ENCODE results near the gene EPYC.

EPYC gene

GRCh38 chr12:91009319-91009950 lies 4.7 kb upstream of the EPYC start:
- TF ChIP-seq CTCF (conservative IDR thresholded peaks at IDR 0.05; ENCODE audit: low read depth, low read length) = no peak
- no peak for DNase-seq (ENCODE audit: low read depth)
- no peak overlapping the region for H3K4me3 ChIP-seq (ENCODE audit: low read length)

GRCh38 chr12:91007531-91008290 lies 2.9 kb upstream of the EPYC start:
- DNase-seq (ENCODE audit: low read depth) = no peak
- TF ChIP-seq CTCF (conservative IDR thresholded peaks at IDR 0.05; ENCODE audit: low read depth, low read length) = no peak
- H3K4me3 ChIP-seq (ENCODE audit: low read length) = no peak overlapping the region

- H3K4me3 ChIP-seq (ENCODE audit: low read length) = no peak overlapping the region
- DNase-seq (ENCODE audit: low read depth) = no peak
- TF ChIP-seq CTCF (conservative IDR thresholded peaks at IDR 0.05; ENCODE audit: low read depth, low read length) = no peak
These were observed 1.0 kb downstream of the EPYC start for GRCh38 chr12:91003737-91004136.

GRCh38 chr12:91001306-91001705 lies 3.5 kb downstream of the EPYC start:
- TF ChIP-seq CTCF (conservative IDR thresholded peaks at IDR 0.05; ENCODE audit: low read depth, low read length) = no peak
- no peak for DNase-seq (ENCODE audit: low read depth)
- H3K4me3 ChIP-seq (ENCODE audit: low read length) = no peak overlapping the region

- no peak for DNase-seq (ENCODE audit: low read depth)
- no peak for TF ChIP-seq CTCF (conservative IDR thresholded peaks at IDR 0.05; ENCODE audit: low read depth, low read length)
These were observed 4.8 kb downstream of the EPYC start for GRCh38 chr12:90999966-91000365.

GRCh38 chr12:90999527-90999926 lies 5.2 kb downstream of the EPYC start:
- H3K4me3 ChIP-seq (ENCODE audit: low read length) = no peak overlapping the region
- TF ChIP-seq CTCF (conservative IDR thresholded peaks at IDR 0.05; ENCODE audit: low read depth, low read length) = no peak
- no peak for DNase-seq (ENCODE audit: low read depth)

More at GRCh38 chr12:90999966-91000365, 4.8 kb downstream of the EPYC start:
- no peak overlapping the region for H3K4me3 ChIP-seq (ENCODE audit: low read length)

GRCh38 chr12:90995010-90995409 lies 9.8 kb downstream of the EPYC start:
- no peak overlapping the region for H3K4me3 ChIP-seq (ENCODE audit: low read length)
- no peak for DNase-seq (ENCODE audit: low read depth)

More at GRCh38 chr12:90995010-90995409, 9.8 kb downstream of the EPYC start:
- TF ChIP-seq CTCF (conservative IDR thresholded peaks at IDR 0.05; ENCODE audit: low read depth, low read length) = no peak
